Measurements from ENCODE around the gene PRDM11. TPM values are rescaled to one million over a fixed set of nuclear protein-coding genes. Genes with fewer than 3 reads are reported as not detected.

PRDM11 gene
- total and polyA plus RNA-seq, 2 of the 8 experiments (the other 6 are each of a cell fraction or from before 2014, with no cell fraction given) = 3.6 to 11.7 TPM

- TF ChIP-seq, protein P1, sequence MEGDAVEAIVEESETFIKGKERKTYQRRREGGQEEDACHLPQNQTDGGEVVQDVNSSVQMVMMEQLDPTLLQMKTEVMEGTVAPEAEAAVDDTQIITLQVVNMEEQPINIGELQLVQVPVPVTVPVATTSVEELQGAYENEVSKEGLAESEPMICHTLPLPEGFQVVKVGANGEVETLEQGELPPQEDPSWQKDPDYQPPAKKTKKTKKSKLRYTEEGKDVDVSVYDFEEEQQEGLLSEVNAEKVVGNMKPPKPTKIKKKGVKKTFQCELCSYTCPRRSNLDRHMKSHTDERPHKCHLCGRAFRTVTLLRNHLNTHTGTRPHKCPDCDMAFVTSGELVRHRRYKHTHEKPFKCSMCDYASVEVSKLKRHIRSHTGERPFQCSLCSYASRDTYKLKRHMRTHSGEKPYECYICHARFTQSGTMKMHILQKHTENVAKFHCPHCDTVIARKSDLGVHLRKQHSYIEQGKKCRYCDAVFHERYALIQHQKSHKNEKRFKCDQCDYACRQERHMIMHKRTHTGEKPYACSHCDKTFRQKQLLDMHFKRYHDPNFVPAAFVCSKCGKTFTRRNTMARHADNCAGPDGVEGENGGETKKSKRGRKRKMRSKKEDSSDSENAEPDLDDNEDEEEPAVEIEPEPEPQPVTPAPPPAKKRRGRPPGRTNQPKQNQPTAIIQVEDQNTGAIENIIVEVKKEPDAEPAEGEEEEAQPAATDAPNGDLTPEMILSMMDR (IDR thresholded peaks at IDR 0.05; ENCODE audit: control extremely low read depth in 1 of 3, insufficient read depth in 1 of 3, low read depth in 1 of 3, low read length in 3 of 3) = no peak
- no peak for TF ChIP-seq CBX8 (IDR thresholded peaks at IDR 0.05; ENCODE audit: borderline replicate concordance, low read depth, low read length)
- TF ChIP-seq GABPA (IDR thresholded peaks at IDR 0.05; ENCODE audit: borderline replicate concordance, insufficient read depth, low read length) = no peak
- TF ChIP-seq PHF8 (conservative IDR thresholded peaks at IDR 0.05; ENCODE audit: low read depth, low read length) = no peak
- no peak for TF ChIP-seq SIN3A (conservative IDR thresholded peaks at IDR 0.05 in 1 of 2, IDR thresholded peaks at IDR 0.05 in 1 of 2; ENCODE audit: low read depth in 1 of 2, low read length in 2 of 2)
- no peak for TF ChIP-seq ATF2 (IDR thresholded peaks at IDR 0.05; ENCODE audit: low read length)
Measured at GRCh38 chr11:45188127-45188526, 41.7 kb downstream of the PRDM11 start (continued).

All from H1 (cell line).